HepG2 (cell line): Measurements from ENCODE around the gene CFAP100. TPM values are rescaled to one million over a fixed set of nuclear protein-coding genes. Genes with fewer than 3 reads are reported as not detected.

ENCODE experiments used
- ATAC-seq: fragments of 200-7000 bp; cut with Tn5 transposase; 3 replicates; pipeline ENCODE4 v1.9.1; 2020; ENCODE audit warnings: mild to moderate bottlenecking, moderate library complexity
- BruUV-seq: library from RNA; stranded (reverse); fragments of 400-500 nt; replicated peaks from 2 replicates; lab custom pipeline; 2021; lab: Mats Ljungman, UMichigan
- CTCF ChIA-PET: fragments of 300-600 bp; formaldehyde crosslinking; extraction: SDS; loops from one replicate; lab custom pipeline; 2021; ENCODE audit warnings: low total read pairs, inconsistent platforms, low intra/inter-chr PET ratio; lab: Yijun Ruan, JAX
- POLR2A ChIA-PET: fragments of 350-600 bp; sonication (Branson Sonifier 250); formaldehyde crosslinking; loops from one replicate; lab custom pipeline; 2020; ENCODE audit warnings: antibody characterized with exemption, inconsistent platforms; lab: Yijun Ruan, JAX
- DNase-seq: peaks from one replicate; pipeline ENCODE4 v3.0.0-alpha.2; 2015; ENCODE audit warnings: low spot score
- FAIRE-seq: peaks from 3 replicates; lab custom pipeline; 2011; peaks lifted over from hg19 to GRCh38; lab: Jason Lieb, UNC
- H2AFZ ChIP-seq: one replicate; pipeline ENCODE4 v1.6.1; 2011; ENCODE audit warnings: low read length, inconsistent platforms
- H3K27ac ChIP-seq: fragments of 300-600 bp; 3 replicates; pipeline ENCODE4 v1.8.0; 2011; ENCODE audit warnings: mixed run types, mild to moderate bottlenecking, mixed read lengths, low read length, inconsistent platforms; ENCODE audit not compliant: insufficient read depth; ENCODE audit errors: extremely low read length
- H3K27me3 ChIP-seq, 2 experiments: fragments of 200-600 bp in 1 of 2; 2 replicates in 1 of 2; 3 replicates in 1 of 2; pipeline versions ENCODE4 v1.6.0 to v1.8.0; 2011; ENCODE audit warnings: low read length in 2 of 2, mild to moderate bottlenecking in 2 of 2, moderate library complexity in 2 of 2, inconsistent platforms in 1 of 2; ENCODE audit not compliant: insufficient read depth in 2 of 2, control insufficient read depth in 1 of 2
- H3K36me3 ChIP-seq, 2 experiments: fragments of 200-600 bp in 1 of 2; replicated peaks in 1 of 2; 2 replicates in 1 of 2; 3 replicates in 1 of 2; pipeline versions ENCODE4 v1.5.1 to v1.8.0; 2011; ENCODE audit warnings: low read length in 2 of 2, inconsistent platforms in 1 of 2; ENCODE audit not compliant: insufficient read depth in 2 of 2, control insufficient read depth in 1 of 2
- H3K4me1 ChIP-seq: 2 replicates; pipeline ENCODE4 v1.5.1; 2012; ENCODE audit warnings: low read length, inconsistent platforms; ENCODE audit not compliant: insufficient read depth
- H3K4me2 ChIP-seq: 2 replicates; pipeline ENCODE4 v1.6.0; 2011; ENCODE audit warnings: low read depth, low read length, inconsistent platforms
- H3K4me3 ChIP-seq, 3 experiments: fragments of 200-600 bp in 1 of 3; sonication (generic), shearing (Covaris generic) in 1 of 3; replicated peaks in 1 of 3; 2 replicates each; pipeline ENCODE4 v1.5.1; 2011 to 2016; ENCODE audit warnings: low read length in 3 of 3, inconsistent platforms in 2 of 3, low read depth in 2 of 3, mild to moderate bottlenecking in 2 of 3, control low read depth in 1 of 3, mixed read lengths in 1 of 3; ENCODE audit not compliant: insufficient read depth in 1 of 3
- H3K79me2 ChIP-seq: one replicate; pipeline ENCODE4 v1.6.1; 2011; ENCODE audit warnings: low read length, inconsistent platforms; ENCODE audit not compliant: insufficient read depth
- H3K9ac ChIP-seq: 2 replicates; pipeline ENCODE4 v1.6.0; 2011; ENCODE audit warnings: mild to moderate bottlenecking, low read depth, low read length, inconsistent platforms; ENCODE audit not compliant: insufficient read depth
- H3K9me3 ChIP-seq: 2 replicates; pipeline ENCODE4 v1.5.1; 2012; ENCODE audit warnings: mild to moderate bottlenecking, low read length
- H4K20me1 ChIP-seq: 2 replicates; pipeline ENCODE4 v1.6.0; 2011; ENCODE audit warnings: inconsistent platforms, mild to moderate bottlenecking, low read length, moderate library complexity; ENCODE audit not compliant: insufficient read depth
- DMAP1 ChIP-seq: IDR thresholded peaks from 2 replicates; pipeline ENCODE4 v1.6.1; 2016
- ELF1 ChIP-seq: sonication (generic); formaldehyde crosslinking; IDR thresholded peaks from 2 replicates; pipeline ENCODE4 v1.4.0; 2020; ENCODE audit warnings: missing genetic modification reagents
- ETV6 ChIP-seq: sonication (generic); formaldehyde crosslinking; conservative IDR thresholded peaks from 2 replicates; pipeline ENCODE4 v1.4.0; 2020; ENCODE audit warnings: missing genetic modification reagents
- GTF3A ChIP-seq: sonication (generic); formaldehyde crosslinking; conservative IDR thresholded peaks from 2 replicates; pipeline ENCODE4 v1.4.0; 2020; ENCODE audit warnings: mild to moderate bottlenecking, missing genetic modification reagents
- HNF4G ChIP-seq, 2 experiments: sonication (generic) in 1 of 2; formaldehyde crosslinking in 1 of 2; IDR thresholded peaks; 2 replicates each; pipeline versions ENCODE4 v1.4.0 to v1.6.1; 2011 to 2020; ENCODE audit warnings: borderline replicate concordance in 2 of 2, low read depth in 2 of 2, mild to moderate bottlenecking in 2 of 2, low read length in 1 of 2, missing genetic modification reagents in 1 of 2, moderate library complexity in 1 of 2
- KLF12 ChIP-seq: sonication (generic); formaldehyde crosslinking; IDR thresholded peaks from 2 replicates; pipeline ENCODE4 v1.4.0; 2020; ENCODE audit warnings: missing genetic modification reagents, borderline replicate concordance
- KLF9 ChIP-seq: IDR thresholded peaks from 2 replicates; pipeline ENCODE4 v1.6.1; 2016; ENCODE audit warnings: low read depth
- MIER2 ChIP-seq: IDR thresholded peaks from 2 replicates; pipeline ENCODE4 v1.6.1; 2016; ENCODE audit warnings: missing biosample characterization, missing genetic modification reagents
- SRY ChIP-seq: sonication (generic); formaldehyde crosslinking; IDR thresholded peaks from 2 replicates; pipeline ENCODE4 v1.8.0; 2022; ENCODE audit warnings: mild to moderate bottlenecking, missing genetic modification reagents
- STAG1 ChIP-seq: sonication (generic); formaldehyde crosslinking; IDR thresholded peaks from 2 replicates; pipeline ENCODE4 v1.4.0; 2020; ENCODE audit warnings: missing genetic modification reagents
- TBP ChIP-seq: sonication (generic); formaldehyde crosslinking; IDR thresholded peaks from 2 replicates; pipeline ENCODE4 v1.5.0; 2020; ENCODE audit warnings: missing genetic modification reagents
- ZNF10 ChIP-seq: sonication (generic); formaldehyde crosslinking; IDR thresholded peaks from 2 replicates; pipeline ENCODE4 v1.4.0; 2020; ENCODE audit warnings: mild to moderate bottlenecking, low read depth, missing genetic modification reagents, borderline replicate concordance
- ZNF496 ChIP-seq: sonication (generic); formaldehyde crosslinking; IDR thresholded peaks from 2 replicates; pipeline ENCODE4 v1.8.1; 2023; ENCODE audit warnings: mild to moderate bottlenecking, moderate library complexity, missing genetic modification reagents; ENCODE audit not compliant: insufficient replicate concordance
- ZNF766 ChIP-seq: sonication (generic); formaldehyde crosslinking; IDR thresholded peaks from 2 replicates; pipeline ENCODE4 v1.5.0; 2020; ENCODE audit warnings: missing genetic modification reagents, borderline replicate concordance
- ZNF777 ChIP-seq: sonication (generic); formaldehyde crosslinking; IDR thresholded peaks from 2 replicates; pipeline ENCODE4 v1.4.0; 2020; ENCODE audit warnings: missing genetic modification reagents
- WGBS: methylation state at CpG from one replicate; pipeline ENCODE4 v1.1.6; 2017; ENCODE audit warnings: low lambda C conversion rate; 5-methylcytosine and 5-hydroxymethylcytosine counted together
- in situ Hi-C: cut with HindIII; loops from 2 replicates; pipeline ENCODE4 v1.10.0; 2017; ENCODE audit warnings: low pct_unique_long_range_greater_than_20kb; ENCODE audit not compliant: extremely low pct_ligation_motif_present
- intact Hi-C: fragments of 100-400 bp; cut with micrococcal nuclease; formaldehyde crosslinking; loops from one replicate; pipeline ENCODE4 v1.10.0; 2022; ENCODE audit not compliant: unreplicated experiment
- polyA plus RNA-seq, 8 experiments: library from polyadenylated mRNA; depleted of rRNA in 3 of 8; stranded (reverse) in 7 of 8; unstranded in 1 of 8; fragments of >200 nt; fragmentation: Illumina TruSeq in 4 of 8; extraction: Trizol in 4 of 8; gene quantifications; 2 replicates each; pipeline versions ENCODE4 v1.2.1 to v1.2.3, GENCODE V29; 2011 to 2016; ENCODE audit warnings: low read depth in 4 of 8, missing spikeins in 1 of 8, mixed read lengths in 1 of 8; ENCODE audit not compliant: insufficient read depth in 1 of 8
- total RNA-seq, 5 experiments: library from RNA; depleted of rRNA; stranded (reverse); fragments of >200 nt; fragmentation: Illumina TruSeq; extraction: Trizol; gene quantifications; 2 replicates each; pipeline ENCODE4 v1.2.3, GENCODE V29; 2016; ENCODE audit warnings: low read depth in 1 of 5
- TF ChIP-seq, protein P1 (sequence below): IDR thresholded peaks from 2 replicates; pipeline ENCODE4 v1.6.1; 2016
- TF ChIP-seq, protein P2 (sequence below): sonication (generic); formaldehyde crosslinking; IDR thresholded peaks from 2 replicates; pipeline ENCODE4 v1.4.0; 2020; ENCODE audit warnings: missing genetic modification reagents, mild to moderate bottlenecking, borderline replicate concordance

The CFAP100 gene
- total and polyA plus RNA-seq, 2 of the 13 experiments (the other 11 are each of a cell fraction or from before 2014, with no cell fraction given) = 0.32 TPM; not detected in 1

DNA sequence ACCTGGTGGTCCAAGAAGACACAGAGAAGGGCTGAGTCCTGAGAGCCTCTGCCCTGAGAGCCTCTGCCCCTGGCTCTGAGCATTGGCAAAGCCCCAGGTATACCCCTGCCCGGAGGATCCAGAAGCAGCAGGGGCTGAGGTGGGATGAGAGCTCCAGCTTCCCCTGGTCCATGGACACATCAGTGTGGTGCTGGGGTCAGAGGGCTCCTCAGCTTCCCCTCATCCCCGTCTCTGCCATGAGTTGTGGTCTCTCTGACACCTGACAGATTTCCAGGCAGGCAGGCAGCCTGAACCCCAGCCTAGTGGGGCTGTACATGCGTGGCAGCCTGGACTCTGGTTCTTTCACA, 34.0 kb upstream of the CFAP100 start:
- Histone ChIP-seq H4K20me1 (no peaks in the 10 kb centered on the region), H3K9me3 (no peaks in the 10 kb centered on the region), H3K79me2 (no peaks in the 10 kb centered on the region), H3K36me3 (no peaks in the 10 kb centered on the region), H3K27me3 (peaks cover 9 to 39% of the 10 kb centered on the region in 2 experiments; a peak in 4 of 5 replicates), H3K9ac (no peak overlapping the region), H3K27ac (no peak overlapping the region), H2AFZ (no peak overlapping the region), H3K4me1 (peaks cover 21% of the 10 kb centered on the region), H3K4me2 (no peak overlapping the region), H3K4me3 (no peak overlapping the region)
- TF ChIP-seq DMAP1 (CRISPR knock-in tag) (no peak), ZNF766 (CRISPR knock-in tag) (no peak), ETV6 (no peak), GTF3A (CRISPR knock-in tag) (no peak), ZNF777 (no peak), KLF12 (CRISPR knock-in tag) (no peak), ZNF10 (CRISPR knock-in tag) (no peak), MIER2 (CRISPR knock-in tag) (no peak), ELF1 (CRISPR knock-in tag) (no peak), TBP (CRISPR knock-in tag) (no peak), SRY (CRISPR knock-in tag) (no peak), HNF4G (IDR thresholded peaks at IDR 0.05; ENCODE audit: borderline replicate concordance, low read depth, low read length) (no peak), HNF4G (CRISPR knock-in tag; IDR thresholded peaks at IDR 0.05; ENCODE audit: borderline replicate concordance, low read depth) (no peak), ZNF496 (CRISPR knock-in tag) (no peak), KLF9 (CRISPR knock-in tag) (no peak), STAG1 (CRISPR knock-in tag) (no peak)
- TF ChIP-seq, protein P1, sequence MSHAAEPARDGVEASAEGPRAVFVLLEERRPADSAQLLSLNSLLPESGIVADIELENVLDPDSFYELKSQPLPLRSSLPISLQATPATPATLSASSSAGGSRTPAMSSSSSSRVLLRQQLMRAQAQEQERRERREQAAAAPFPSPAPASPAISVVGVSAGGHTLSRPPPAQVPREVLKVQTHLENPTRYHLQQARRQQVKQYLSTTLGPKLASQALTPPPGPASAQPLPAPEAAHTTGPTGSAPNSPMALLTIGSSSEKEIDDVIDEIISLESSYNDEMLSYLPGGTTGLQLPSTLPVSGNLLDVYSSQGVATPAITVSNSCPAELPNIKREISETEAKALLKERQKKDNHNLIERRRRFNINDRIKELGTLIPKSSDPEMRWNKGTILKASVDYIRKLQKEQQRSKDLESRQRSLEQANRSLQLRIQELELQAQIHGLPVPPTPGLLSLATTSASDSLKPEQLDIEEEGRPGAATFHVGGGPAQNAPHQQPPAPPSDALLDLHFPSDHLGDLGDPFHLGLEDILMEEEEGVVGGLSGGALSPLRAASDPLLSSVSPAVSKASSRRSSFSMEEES = no peak
- TF ChIP-seq, protein P2, sequence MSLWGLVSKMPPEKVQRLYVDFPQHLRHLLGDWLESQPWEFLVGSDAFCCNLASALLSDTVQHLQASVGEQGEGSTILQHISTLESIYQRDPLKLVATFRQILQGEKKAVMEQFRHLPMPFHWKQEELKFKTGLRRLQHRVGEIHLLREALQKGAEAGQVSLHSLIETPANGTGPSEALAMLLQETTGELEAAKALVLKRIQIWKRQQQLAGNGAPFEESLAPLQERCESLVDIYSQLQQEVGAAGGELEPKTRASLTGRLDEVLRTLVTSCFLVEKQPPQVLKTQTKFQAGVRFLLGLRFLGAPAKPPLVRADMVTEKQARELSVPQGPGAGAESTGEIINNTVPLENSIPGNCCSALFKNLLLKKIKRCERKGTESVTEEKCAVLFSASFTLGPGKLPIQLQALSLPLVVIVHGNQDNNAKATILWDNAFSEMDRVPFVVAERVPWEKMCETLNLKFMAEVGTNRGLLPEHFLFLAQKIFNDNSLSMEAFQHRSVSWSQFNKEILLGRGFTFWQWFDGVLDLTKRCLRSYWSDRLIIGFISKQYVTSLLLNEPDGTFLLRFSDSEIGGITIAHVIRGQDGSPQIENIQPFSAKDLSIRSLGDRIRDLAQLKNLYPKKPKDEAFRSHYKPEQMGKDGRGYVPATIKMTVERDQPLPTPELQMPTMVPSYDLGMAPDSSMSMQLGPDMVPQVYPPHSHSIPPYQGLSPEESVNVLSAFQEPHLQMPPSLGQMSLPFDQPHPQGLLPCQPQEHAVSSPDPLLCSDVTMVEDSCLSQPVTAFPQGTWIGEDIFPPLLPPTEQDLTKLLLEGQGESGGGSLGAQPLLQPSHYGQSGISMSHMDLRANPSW (CRISPR knock-in tag) = no peak
- in situ Hi-C loops (loop anchor here (25.0 kb wide), 1 partner anchor 223 kb away; no protein-coding TSS in a partner anchor), intact Hi-C loops (no loop called here)
- no peak for DNase-seq
- POLR2A ChIA-PET = no interaction called here
- 29% methylated on average over 1 of the region's 3 CpGs for WGBS
- CTCF ChIA-PET = no interaction called here
- BruUV-seq = no TSS peak
- FAIRE-seq = no peak
- ATAC-seq = no peak
